Measurements from ENCODE around the gene TM9SF1. TPM values are rescaled to one million over a fixed set of nuclear protein-coding genes. Genes with fewer than 3 reads are reported as not detected.

Gene TM9SF1, protein sequence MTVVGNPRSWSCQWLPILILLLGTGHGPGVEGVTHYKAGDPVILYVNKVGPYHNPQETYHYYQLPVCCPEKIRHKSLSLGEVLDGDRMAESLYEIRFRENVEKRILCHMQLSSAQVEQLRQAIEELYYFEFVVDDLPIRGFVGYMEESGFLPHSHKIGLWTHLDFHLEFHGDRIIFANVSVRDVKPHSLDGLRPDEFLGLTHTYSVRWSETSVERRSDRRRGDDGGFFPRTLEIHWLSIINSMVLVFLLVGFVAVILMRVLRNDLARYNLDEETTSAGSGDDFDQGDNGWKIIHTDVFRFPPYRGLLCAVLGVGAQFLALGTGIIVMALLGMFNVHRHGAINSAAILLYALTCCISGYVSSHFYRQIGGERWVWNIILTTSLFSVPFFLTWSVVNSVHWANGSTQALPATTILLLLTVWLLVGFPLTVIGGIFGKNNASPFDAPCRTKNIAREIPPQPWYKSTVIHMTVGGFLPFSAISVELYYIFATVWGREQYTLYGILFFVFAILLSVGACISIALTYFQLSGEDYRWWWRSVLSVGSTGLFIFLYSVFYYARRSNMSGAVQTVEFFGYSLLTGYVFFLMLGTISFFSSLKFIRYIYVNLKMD
- total RNA-seq (2022) (68.0 and 70.9 TPM in 2 replicates), Bru-seq, nascent RNA (percentile 53 among the genes with signal in this experiment), BruChase-seq, experiment 1, labeled RNA remaining after a 6-hour chase (percentile 94 among the genes with signal in this experiment), BruChase-seq, experiment 2, labeled RNA remaining after a 2-hour chase (percentile 84 among the genes with signal in this experiment)
- long read RNA-seq, transcript TM9SF1-202 (5 exons, 2,055 nt): minor isoform, 7 of 151 reads
- long read RNA-seq, transcript TM9SF1-201 (6 exons, 2,452 nt): major isoform, 80 of 151 reads
- long read RNA-seq, partial matches to known transcripts: 34 of 151 reads
- long read RNA-seq, other reads (novel, unspliced or antisense): 27 of 151 reads

GRCh38 chr14:24195186-24196070, at the start of gene TM9SF1:
TM9SF1 (minus strand) TSS chr14:24195441; CDS start chr14:24195019, 422 bp downstream.
- H3K36me3 Mint-ChIP-seq (ENCODE audit: insufficient read depth, unreplicated experiment): peaks cover 56% of the 10 kb centered on the region
- no peaks in the 10 kb centered on the region for H3K27me3 Mint-ChIP-seq (ENCODE audit: unreplicated experiment)
- peak within 1 kb of the TSS; percentile 92 for H3K27ac Mint-ChIP-seq (ENCODE audit: unreplicated experiment)
- intact Hi-C loops (cut with micrococcal nuclease; ENCODE audit: unreplicated experiment): no loop called here
- peak within 1 kb of the TSS; percentile 88 for H3K4me3 Mint-ChIP-seq (ENCODE audit: low read depth, unreplicated experiment)
- TF ChIP-seq, protein P1, sequence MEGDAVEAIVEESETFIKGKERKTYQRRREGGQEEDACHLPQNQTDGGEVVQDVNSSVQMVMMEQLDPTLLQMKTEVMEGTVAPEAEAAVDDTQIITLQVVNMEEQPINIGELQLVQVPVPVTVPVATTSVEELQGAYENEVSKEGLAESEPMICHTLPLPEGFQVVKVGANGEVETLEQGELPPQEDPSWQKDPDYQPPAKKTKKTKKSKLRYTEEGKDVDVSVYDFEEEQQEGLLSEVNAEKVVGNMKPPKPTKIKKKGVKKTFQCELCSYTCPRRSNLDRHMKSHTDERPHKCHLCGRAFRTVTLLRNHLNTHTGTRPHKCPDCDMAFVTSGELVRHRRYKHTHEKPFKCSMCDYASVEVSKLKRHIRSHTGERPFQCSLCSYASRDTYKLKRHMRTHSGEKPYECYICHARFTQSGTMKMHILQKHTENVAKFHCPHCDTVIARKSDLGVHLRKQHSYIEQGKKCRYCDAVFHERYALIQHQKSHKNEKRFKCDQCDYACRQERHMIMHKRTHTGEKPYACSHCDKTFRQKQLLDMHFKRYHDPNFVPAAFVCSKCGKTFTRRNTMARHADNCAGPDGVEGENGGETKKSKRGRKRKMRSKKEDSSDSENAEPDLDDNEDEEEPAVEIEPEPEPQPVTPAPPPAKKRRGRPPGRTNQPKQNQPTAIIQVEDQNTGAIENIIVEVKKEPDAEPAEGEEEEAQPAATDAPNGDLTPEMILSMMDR (IDR thresholded peaks at IDR 0.05; ENCODE audit: unreplicated experiment): no peak
- BruUV-seq (replicated peaks): no TSS peak
- H3K4me1 Mint-ChIP-seq (ENCODE audit: low read depth, unreplicated experiment): peaks cover 8% of the 10 kb centered on the region
- no peaks in the 10 kb centered on the region for H3K9me3 Mint-ChIP-seq (ENCODE audit: low read depth, unreplicated experiment)
- CTCF ChIA-PET: interaction anchor here (1.2 to 1.8 kb wide), 3 partner anchors 18 to 48 kb away, joined by 3 to 5 read pairs (median 3); partner anchors contain the start of genes CHMP4A, RNF31 and TINF2
- peak; percentile 85 for DNase-seq

DNA sequence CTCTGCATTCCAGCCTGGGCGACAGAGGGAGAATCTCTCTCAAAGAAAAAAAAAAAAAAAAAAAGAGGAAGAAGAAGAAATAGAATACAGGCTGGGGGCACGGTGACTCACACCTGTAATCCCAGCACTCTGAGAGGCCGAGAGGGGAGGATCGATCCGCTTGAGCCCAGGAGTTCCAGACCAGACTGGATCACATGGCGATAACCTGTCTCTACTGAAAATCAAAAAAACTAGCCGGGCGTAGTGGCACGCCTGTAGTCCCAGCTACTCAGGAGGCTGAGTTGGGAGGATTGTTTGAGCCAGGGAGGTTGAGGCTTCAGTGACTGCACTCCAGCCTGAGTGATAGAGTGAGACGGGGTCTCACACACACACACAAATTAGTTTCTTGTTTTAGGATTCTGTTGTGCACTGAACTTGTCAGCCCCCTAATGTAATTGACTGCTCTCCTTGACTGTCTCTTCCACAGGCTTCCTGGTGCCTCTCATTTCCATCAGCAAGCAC, 48.1 kb upstream of the TM9SF1 start:
- DNase-seq: peak; percentile 65
- H3K36me3 Mint-ChIP-seq (ENCODE audit: insufficient read depth, unreplicated experiment): peaks cover 29% of the 10 kb centered on the region
- no TSS peak for BruUV-seq (replicated peaks)
- no peaks in the 10 kb centered on the region for H3K9me3 Mint-ChIP-seq (ENCODE audit: low read depth, unreplicated experiment)
- no peaks in the 10 kb centered on the region for H3K4me1 Mint-ChIP-seq (ENCODE audit: low read depth, unreplicated experiment)
- no peaks in the 10 kb centered on the region for H3K27me3 Mint-ChIP-seq (ENCODE audit: unreplicated experiment)
- intact Hi-C loops (cut with micrococcal nuclease; ENCODE audit: unreplicated experiment): loop anchor here (1.0 to 2.0 kb wide), 2 partner anchors 27 to 54 kb away; partner anchors contain the start of gene RABGGTA
- peak overlapping the region; percentile 96 for H3K27ac Mint-ChIP-seq (ENCODE audit: unreplicated experiment)
- TF ChIP-seq, protein P1 (IDR thresholded peaks at IDR 0.05; ENCODE audit: unreplicated experiment): no peak
- peak overlapping the region; percentile 83 for H3K4me3 Mint-ChIP-seq (ENCODE audit: low read depth, unreplicated experiment)
- CTCF ChIA-PET: interaction anchor here (0.7 to 4.2 kb wide), 9 partner anchors 19 to 188 kb away, joined by 3 to 108 read pairs (median 4); partner anchors contain the start of genes CHMP4A, CIDEB, DHRS1 and IRF9

DNA sequence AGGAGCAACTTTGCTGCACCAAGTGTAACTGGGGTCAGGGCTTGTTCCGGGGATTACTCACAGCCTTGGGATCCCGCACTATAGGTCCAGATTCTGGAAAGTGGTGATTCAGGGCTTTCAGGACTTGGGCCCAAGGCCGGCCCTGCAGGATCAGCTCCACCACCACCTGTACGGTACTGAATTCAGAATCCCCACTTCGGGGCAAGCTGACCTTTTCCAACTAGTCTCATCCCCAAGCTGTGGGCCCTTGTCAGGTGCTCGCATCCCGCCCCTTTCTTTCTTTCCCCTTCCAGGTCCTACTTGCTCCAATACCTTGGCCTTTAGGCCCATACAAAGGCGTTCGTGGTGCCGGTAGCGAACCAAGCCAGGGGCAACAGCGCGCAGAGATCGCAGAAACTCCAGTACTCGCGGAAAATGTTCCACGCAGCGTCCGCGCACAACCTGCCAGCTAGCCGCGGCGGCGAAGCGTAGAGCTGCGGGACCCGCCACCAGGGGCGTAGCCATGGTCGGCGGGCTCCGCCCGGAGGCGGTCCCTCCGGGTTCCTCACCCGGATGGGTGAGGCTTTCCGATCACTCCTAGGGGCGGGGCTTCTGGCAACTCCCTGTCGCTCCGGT, 46.7 kb upstream of the TM9SF1 start:
- DNase-seq: peak; percentile 95
- H3K4me1 Mint-ChIP-seq (ENCODE audit: low read depth, unreplicated experiment): peaks cover 11% of the 10 kb centered on the region
- no peaks in the 10 kb centered on the region for H3K9me3 Mint-ChIP-seq (ENCODE audit: low read depth, unreplicated experiment)
- CTCF ChIA-PET: interaction anchor here (0.5 to 4.2 kb wide), 15 partner anchors 26 to 190 kb away, joined by 3 to 108 read pairs (median 3); partner anchors contain the start of genes CHMP4A, CIDEB, DHRS1 and MDP1
- TF ChIP-seq, protein P1 (IDR thresholded peaks at IDR 0.05; ENCODE audit: unreplicated experiment): peak; percentile 53
- BruUV-seq (replicated peaks): TSS peak; percentile 33
- H3K27me3 Mint-ChIP-seq (ENCODE audit: unreplicated experiment): no peaks in the 10 kb centered on the region
- H3K27ac Mint-ChIP-seq (ENCODE audit: unreplicated experiment): peak overlapping the region; percentile 96
- peak overlapping the region; percentile 83 for H3K4me3 Mint-ChIP-seq (ENCODE audit: low read depth, unreplicated experiment)
- peaks cover 43% of the 10 kb centered on the region for H3K36me3 Mint-ChIP-seq (ENCODE audit: insufficient read depth, unreplicated experiment)
- intact Hi-C loops (cut with micrococcal nuclease; ENCODE audit: unreplicated experiment): loop anchor here (2.0 kb wide), 1 partner anchor 29 kb away; the partner anchor contains the start of gene RABGGTA
